Measurements from ENCODE around the gene SPRING1. TPM values are rescaled to one million over a fixed set of nuclear protein-coding genes. Genes with fewer than 3 reads are reported as not detected.

The SPRING1 gene
- total and polyA plus RNA-seq, 2 experiments from 2014 or later = 16.8 to 21.4 TPM

DNA sequence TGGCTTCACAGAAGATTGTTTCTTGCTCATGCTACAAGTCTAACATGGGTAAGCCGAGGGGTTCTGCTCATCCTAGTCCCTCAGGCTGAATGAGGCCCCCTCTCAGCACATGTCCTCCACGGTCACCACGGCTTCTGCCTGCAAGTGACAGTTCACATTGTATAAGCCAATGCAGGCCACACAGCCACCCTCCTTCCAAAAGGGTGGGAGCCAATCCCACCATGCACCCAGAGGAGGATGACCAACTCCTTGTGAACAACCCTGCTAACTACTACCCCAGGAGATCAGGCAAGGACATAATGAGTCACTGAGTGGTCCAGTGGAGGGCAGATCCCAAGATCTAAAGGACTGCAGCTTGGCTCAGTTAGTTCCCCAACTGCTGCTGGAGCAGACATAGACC is 6.1 kb downstream of the SPRING1 start:
- H3K9ac ChIP-seq = no peak overlapping the region
- H3K36me3 ChIP-seq (ENCODE audit: low read depth) = no peaks in the 10 kb centered on the region
- H3K4me1 ChIP-seq (ENCODE audit: insufficient read depth) = peaks cover 16% of the 10 kb centered on the region; the same call in 1 of the 2 replicates
- WGBS, 2 experiments (ENCODE audit: low coverage in 1 of 2, low lambda C conversion rate in 2 of 2, missing lambda C conversion rate in 2 of 2) = 96 to 100% methylated on average over 3 of the region's 3 CpGs
- no peaks in the 10 kb centered on the region for H3K9me3 ChIP-seq (ENCODE audit: low read depth)
- no peak for TF ChIP-seq EZH2 (IDR thresholded peaks at IDR 0.05; ENCODE audit: insufficient read depth, poor library complexity, severe bottlenecking)
- TF ChIP-seq EZH2phosphoT487 (IDR thresholded peaks at IDR 0.05; ENCODE audit: insufficient read depth, low read depth) = no peak
- H3K27ac ChIP-seq = no peak overlapping the region
- no peak overlapping the region for H3K4me2 ChIP-seq (ENCODE audit: unreplicated experiment)
- DNase-seq = no peak
- H3K9me2 ChIP-seq (ENCODE audit: insufficient read depth) = no peaks in the 10 kb centered on the region
- peaks cover 81% of the 10 kb centered on the region for H3K79me2 ChIP-seq (ENCODE audit: insufficient read depth)
- in situ Hi-C loops (cut with MboI) = no loop called here
- no peaks in the 10 kb centered on the region for H3K27me3 ChIP-seq (replicated peaks; ENCODE audit: insufficient read depth)
- H2AFZ ChIP-seq = no peak overlapping the region
- no peak overlapping the region for H3K4me3 ChIP-seq
- no peaks in the 10 kb centered on the region for H4K20me1 ChIP-seq (ENCODE audit: insufficient read depth)
- H3F3A ChIP-seq (ENCODE audit: insufficient read depth) = peaks cover 8% of the 10 kb centered on the region

DNA sequence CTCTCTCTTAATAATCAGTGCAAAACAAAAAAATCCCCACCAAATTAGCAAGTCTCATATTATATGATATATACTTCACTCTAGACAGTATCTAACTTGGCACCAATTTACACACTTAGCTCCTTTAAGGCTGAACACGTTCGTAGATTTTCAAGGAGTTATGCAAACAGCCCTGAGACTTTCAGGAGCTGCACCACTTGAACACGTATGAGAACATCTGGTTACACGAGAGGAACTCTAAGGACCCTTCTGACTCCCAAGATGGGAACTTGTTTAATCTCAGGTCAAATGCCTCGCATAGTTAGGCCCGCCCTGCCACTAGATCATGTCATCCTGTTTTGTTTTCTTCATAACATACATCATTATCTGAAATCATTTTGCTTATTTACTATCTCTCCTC is 10.0 kb downstream of the SPRING1 start:
- TF ChIP-seq EZH2phosphoT487 (IDR thresholded peaks at IDR 0.05; ENCODE audit: insufficient read depth, low read depth) = no peak
- no peak for TF ChIP-seq EZH2 (IDR thresholded peaks at IDR 0.05; ENCODE audit: insufficient read depth, poor library complexity, severe bottlenecking)
- 66 to 67% methylated on average over 6 of the region's 6 CpGs for WGBS, 2 experiments (ENCODE audit: low coverage in 1 of 2, low lambda C conversion rate in 2 of 2, missing lambda C conversion rate in 2 of 2)
- Histone ChIP-seq H3K4me2 (ENCODE audit: unreplicated experiment) (no peak overlapping the region), H3K36me3 (ENCODE audit: low read depth) (no peaks in the 10 kb centered on the region), H2AFZ (no peak overlapping the region), H3F3A (ENCODE audit: insufficient read depth) (no peaks in the 10 kb centered on the region), H3K27ac (no peak overlapping the region), H3K27me3 (replicated peaks; ENCODE audit: insufficient read depth) (no peaks in the 10 kb centered on the region), H3K79me2 (ENCODE audit: insufficient read depth) (peaks cover 90% of the 10 kb centered on the region), H3K4me3 (no peak overlapping the region), H3K9ac (no peak overlapping the region), H4K20me1 (ENCODE audit: insufficient read depth) (no peaks in the 10 kb centered on the region), H3K9me2 (ENCODE audit: insufficient read depth) (no peaks in the 10 kb centered on the region), H3K9me3 (ENCODE audit: low read depth) (no peaks in the 10 kb centered on the region), H3K4me1 (ENCODE audit: insufficient read depth) (no peaks in the 10 kb centered on the region)
- in situ Hi-C loops (cut with MboI) = no loop called here
- no peak for DNase-seq

DNA sequence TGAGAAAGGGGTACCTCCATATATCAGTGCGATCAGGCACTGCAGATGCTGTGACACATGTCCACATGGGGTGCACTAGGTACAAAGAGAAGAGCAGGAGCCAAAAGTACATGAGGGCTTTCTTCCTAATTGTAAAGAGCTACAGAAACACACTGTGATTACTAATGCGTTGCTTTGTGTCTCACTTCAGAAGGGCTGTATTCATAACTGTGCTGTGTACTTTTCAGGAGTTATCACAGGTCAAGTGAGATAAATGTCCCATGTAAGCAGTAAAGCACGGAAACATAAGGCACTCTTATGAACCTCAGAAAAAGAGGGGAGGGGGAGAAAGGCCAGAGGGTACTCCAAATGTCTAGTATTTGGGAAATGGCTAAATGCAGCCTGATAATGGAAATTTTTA is 10.6 kb downstream of the SPRING1 start:
- Histone ChIP-seq H3K4me2 (ENCODE audit: unreplicated experiment) (no peak overlapping the region), H3K9me3 (ENCODE audit: low read depth) (no peaks in the 10 kb centered on the region), H3F3A (ENCODE audit: insufficient read depth) (no peaks in the 10 kb centered on the region), H2AFZ (no peak overlapping the region), H4K20me1 (ENCODE audit: insufficient read depth) (no peaks in the 10 kb centered on the region), H3K27me3 (replicated peaks; ENCODE audit: insufficient read depth) (no peaks in the 10 kb centered on the region), H3K9me2 (ENCODE audit: insufficient read depth) (no peaks in the 10 kb centered on the region), H3K27ac (no peak overlapping the region), H3K36me3 (ENCODE audit: low read depth) (0 out of 2 replicates have a peak, but pooled peaks cover 3% of the 10 kb centered on the region), H3K4me1 (ENCODE audit: insufficient read depth) (no peaks in the 10 kb centered on the region), H3K79me2 (ENCODE audit: insufficient read depth) (peaks cover 86% of the 10 kb centered on the region), H3K4me3 (no peak overlapping the region), H3K9ac (no peak overlapping the region)
- TF ChIP-seq EZH2phosphoT487 (IDR thresholded peaks at IDR 0.05; ENCODE audit: insufficient read depth, low read depth) = no peak
- 94 to 98% methylated on average over 3 of the region's 3 CpGs for WGBS, 2 experiments (ENCODE audit: low coverage in 1 of 2, low lambda C conversion rate in 2 of 2, missing lambda C conversion rate in 2 of 2)
- in situ Hi-C loops (cut with MboI) = no loop called here
- DNase-seq = no peak

DNA sequence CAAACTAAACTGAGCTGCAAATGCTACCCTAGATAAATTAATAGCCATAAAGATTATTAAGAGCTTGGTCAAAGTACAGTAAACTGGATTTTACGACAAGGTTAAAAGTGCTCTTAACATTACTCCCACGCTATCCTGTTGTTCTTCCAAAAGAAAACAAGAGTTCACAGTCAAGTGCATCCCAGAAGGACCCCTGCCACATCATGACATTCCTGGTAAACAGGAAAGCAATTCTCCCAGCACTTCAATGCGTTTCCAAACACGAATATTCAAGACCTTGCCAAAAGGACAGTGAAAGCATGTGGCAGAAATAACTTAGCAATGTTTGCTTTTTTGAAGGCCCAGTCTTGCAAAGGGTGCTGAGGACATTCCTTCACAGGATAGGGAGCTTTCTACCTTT is 11.2 kb downstream of the SPRING1 start:
- 0 out of 2 replicates have a peak, but pooled peaks cover 8% of the 10 kb centered on the region for H3K36me3 ChIP-seq (ENCODE audit: low read depth)
- no peak overlapping the region for H3K4me3 ChIP-seq
- no peaks in the 10 kb centered on the region for H4K20me1 ChIP-seq (ENCODE audit: insufficient read depth)
- no peak for DNase-seq
- TF ChIP-seq EZH2 (IDR thresholded peaks at IDR 0.05; ENCODE audit: insufficient read depth, poor library complexity, severe bottlenecking) (no peak), EZH2phosphoT487 (IDR thresholded peaks at IDR 0.05; ENCODE audit: insufficient read depth, low read depth) (no peak)
- H3K9me2 ChIP-seq (ENCODE audit: insufficient read depth) = no peaks in the 10 kb centered on the region
- H3K27me3 ChIP-seq (replicated peaks; ENCODE audit: insufficient read depth) = no peaks in the 10 kb centered on the region
- no peak overlapping the region for H3K9ac ChIP-seq
- WGBS, 2 experiments (ENCODE audit: low coverage in 1 of 2, low lambda C conversion rate in 2 of 2, missing lambda C conversion rate in 2 of 2) = 28% methylated on average over 4 of the region's 4 CpGs
- H3F3A ChIP-seq (ENCODE audit: insufficient read depth) = no peaks in the 10 kb centered on the region
- no peak overlapping the region for H3K27ac ChIP-seq
- no peaks in the 10 kb centered on the region for H3K4me1 ChIP-seq (ENCODE audit: insufficient read depth)
- no peak overlapping the region for H3K4me2 ChIP-seq (ENCODE audit: unreplicated experiment)
- H3K79me2 ChIP-seq (ENCODE audit: insufficient read depth) = peaks cover 86% of the 10 kb centered on the region
- H3K9me3 ChIP-seq (ENCODE audit: low read depth) = no peaks in the 10 kb centered on the region
- H2AFZ ChIP-seq = no peak overlapping the region
- in situ Hi-C loops (cut with MboI) = no loop called here

DNA sequence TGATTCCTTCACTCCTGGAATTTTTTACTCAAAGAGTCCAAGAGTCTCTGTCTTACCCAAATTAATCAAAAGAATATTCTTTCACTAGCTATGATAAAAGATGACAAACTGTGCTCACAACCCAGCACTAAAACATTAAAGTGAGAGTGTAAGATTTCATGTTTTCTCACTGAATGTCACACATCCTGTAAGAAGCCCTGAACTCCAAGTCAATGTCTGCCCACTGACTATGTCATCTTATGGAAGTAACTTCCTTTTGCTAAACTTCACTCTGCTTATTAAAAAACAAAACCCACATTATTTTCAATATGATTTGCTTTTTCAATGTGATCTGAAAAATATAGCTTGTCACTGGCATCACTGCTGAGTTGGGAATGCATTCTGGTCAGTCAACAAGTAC is 15.6 kb downstream of the SPRING1 start:
- Histone ChIP-seq H3K79me2 (ENCODE audit: insufficient read depth) (peaks cover 55% of the 10 kb centered on the region), H3K36me3 (ENCODE audit: low read depth) (0 out of 2 replicates have a peak, but pooled peaks cover 8% of the 10 kb centered on the region), H2AFZ (no peak overlapping the region), H3K4me2 (ENCODE audit: unreplicated experiment) (no peak overlapping the region), H3F3A (ENCODE audit: insufficient read depth) (peaks cover 22% of the 10 kb centered on the region), H3K4me3 (no peak overlapping the region), H3K9ac (no peak overlapping the region), H4K20me1 (ENCODE audit: insufficient read depth) (no peaks in the 10 kb centered on the region), H3K27me3 (replicated peaks; ENCODE audit: insufficient read depth) (no peaks in the 10 kb centered on the region), H3K9me2 (ENCODE audit: insufficient read depth) (no peaks in the 10 kb centered on the region), H3K9me3 (ENCODE audit: low read depth) (no peaks in the 10 kb centered on the region), H3K27ac (no peak overlapping the region), H3K4me1 (ENCODE audit: insufficient read depth) (peaks cover 20% of the 10 kb centered on the region)
- no peak for TF ChIP-seq EZH2 (IDR thresholded peaks at IDR 0.05; ENCODE audit: insufficient read depth, poor library complexity, severe bottlenecking)
- TF ChIP-seq EZH2phosphoT487 (IDR thresholded peaks at IDR 0.05; ENCODE audit: insufficient read depth, low read depth) = no peak
- in situ Hi-C loops (cut with MboI) = loop anchor here (25.0 kb wide), 1 partner anchor 390 kb away; no protein-coding TSS in a partner anchor
- no peak for DNase-seq

Measured in GM23248 (cell line).